Left ventricle myocardium inferior (tissue), 1 donor: ENCODE data around the gene ZNF765. TPM values are rescaled to one million over a fixed set of nuclear protein-coding genes. Genes with fewer than 3 reads are reported as not detected.
"Not testable (repeated sequence)": the region's sequence is repeated elsewhere in the genome, so short reads cannot be mapped to it uniquely, and the experiment has no call there.

Source experiments
- DNase-seq: peaks from one replicate; pipeline ENCODE4 v3.0.0-alpha.2; 2020
- H3K27ac ChIP-seq: fragments of 200-600 bp; replicated peaks from 2 replicates; pipeline ENCODE4 v1.8.0; 2021
- H3K27me3 ChIP-seq: fragments of 200-600 bp; 2 replicates; pipeline ENCODE4 v1.8.0; 2021; ENCODE audit warnings: low read depth
- H3K36me3 ChIP-seq: fragments of 200-600 bp; 2 replicates; pipeline ENCODE4 v1.8.0; 2021
- H3K4me1 ChIP-seq: fragments of 200-600 bp; 2 replicates; pipeline ENCODE4 v1.8.0; 2021
- H3K4me3 ChIP-seq: fragments of 200-600 bp; 2 replicates; pipeline ENCODE4 v1.8.0; 2021; ENCODE audit warnings: mild to moderate bottlenecking, moderate library complexity
- H3K9me3 ChIP-seq: fragments of 200-600 bp; replicated peaks from 2 replicates; pipeline ENCODE4 v1.8.0; 2021
- intact Hi-C: fragments of 100-400 bp; cut with micrococcal nuclease; formaldehyde crosslinking; loops from one replicate; pipeline ENCODE4 v1.11.0; 2022
- total RNA-seq: library from RNA; stranded (reverse); fragmentation: NEBNext Ultra II Directional; extraction: Animal tissue kit (Norgen Biotek cat#: 25700); gene quantifications from one replicate; pipeline ENCODE4 v1.2.1, GENCODE V29; 2021
- TF ChIP-seq, protein P1 (sequence below): fragments of 200-600 bp; IDR thresholded peaks from 2 replicates; pipeline ENCODE4 v1.8.0; 2021; ENCODE audit warnings: antibody characterized with exemption, mild to moderate bottlenecking, borderline replicate concordance
- donor health status: DM: no; HTN: yes; CAD: no; lungs with severe emphysema.

Gene ZNF765
- total RNA-seq, 1 donor from 2014 or later = 4.0 TPM

DNA sequence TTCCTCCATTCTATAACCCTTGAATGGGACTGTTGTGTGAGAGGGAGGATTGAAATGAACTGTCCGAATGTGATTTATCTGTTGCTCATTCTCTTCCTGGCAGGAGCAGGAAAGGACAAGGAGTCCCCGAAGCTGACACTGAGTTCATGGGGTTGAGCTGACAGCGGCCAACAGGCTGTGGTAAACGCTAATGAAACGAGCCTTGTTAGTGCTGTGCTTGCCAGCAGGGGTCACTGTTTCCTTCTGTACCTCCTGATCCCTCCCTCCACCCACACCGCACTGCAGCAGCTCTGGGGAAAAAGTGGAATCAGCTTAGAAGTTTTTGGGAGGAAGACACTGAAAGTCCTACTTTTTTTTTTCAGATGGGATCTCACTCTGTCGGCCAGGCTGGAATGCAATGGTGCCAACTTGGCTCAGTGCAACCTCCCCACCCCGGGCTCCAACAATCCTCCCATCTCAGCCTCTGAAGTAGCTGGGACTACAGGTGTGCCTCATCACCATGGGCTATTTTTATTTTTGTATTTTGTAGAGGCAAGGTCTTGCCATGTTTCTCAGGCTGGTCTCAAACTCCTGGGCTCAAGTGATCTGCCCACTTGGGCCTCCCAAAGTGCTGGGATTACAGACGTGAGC, 30.1 kb downstream of the ZNF765 start:
- H3K4me3 ChIP-seq = no peak overlapping the region
- DNase-seq = peak; percentile 70
- H3K36me3 ChIP-seq = no peaks in the 10 kb centered on the region
- H3K4me1 ChIP-seq = peaks cover 3% of the 10 kb centered on the region
- H3K27me3 ChIP-seq = peaks cover 5% of the 10 kb centered on the region
- H3K9me3 ChIP-seq = no peaks in the 10 kb centered on the region
- H3K27ac ChIP-seq = no peak overlapping the region
- TF ChIP-seq, protein P1, sequence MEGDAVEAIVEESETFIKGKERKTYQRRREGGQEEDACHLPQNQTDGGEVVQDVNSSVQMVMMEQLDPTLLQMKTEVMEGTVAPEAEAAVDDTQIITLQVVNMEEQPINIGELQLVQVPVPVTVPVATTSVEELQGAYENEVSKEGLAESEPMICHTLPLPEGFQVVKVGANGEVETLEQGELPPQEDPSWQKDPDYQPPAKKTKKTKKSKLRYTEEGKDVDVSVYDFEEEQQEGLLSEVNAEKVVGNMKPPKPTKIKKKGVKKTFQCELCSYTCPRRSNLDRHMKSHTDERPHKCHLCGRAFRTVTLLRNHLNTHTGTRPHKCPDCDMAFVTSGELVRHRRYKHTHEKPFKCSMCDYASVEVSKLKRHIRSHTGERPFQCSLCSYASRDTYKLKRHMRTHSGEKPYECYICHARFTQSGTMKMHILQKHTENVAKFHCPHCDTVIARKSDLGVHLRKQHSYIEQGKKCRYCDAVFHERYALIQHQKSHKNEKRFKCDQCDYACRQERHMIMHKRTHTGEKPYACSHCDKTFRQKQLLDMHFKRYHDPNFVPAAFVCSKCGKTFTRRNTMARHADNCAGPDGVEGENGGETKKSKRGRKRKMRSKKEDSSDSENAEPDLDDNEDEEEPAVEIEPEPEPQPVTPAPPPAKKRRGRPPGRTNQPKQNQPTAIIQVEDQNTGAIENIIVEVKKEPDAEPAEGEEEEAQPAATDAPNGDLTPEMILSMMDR = peak; percentile 87
- intact Hi-C loops = no loop called here

DNA sequence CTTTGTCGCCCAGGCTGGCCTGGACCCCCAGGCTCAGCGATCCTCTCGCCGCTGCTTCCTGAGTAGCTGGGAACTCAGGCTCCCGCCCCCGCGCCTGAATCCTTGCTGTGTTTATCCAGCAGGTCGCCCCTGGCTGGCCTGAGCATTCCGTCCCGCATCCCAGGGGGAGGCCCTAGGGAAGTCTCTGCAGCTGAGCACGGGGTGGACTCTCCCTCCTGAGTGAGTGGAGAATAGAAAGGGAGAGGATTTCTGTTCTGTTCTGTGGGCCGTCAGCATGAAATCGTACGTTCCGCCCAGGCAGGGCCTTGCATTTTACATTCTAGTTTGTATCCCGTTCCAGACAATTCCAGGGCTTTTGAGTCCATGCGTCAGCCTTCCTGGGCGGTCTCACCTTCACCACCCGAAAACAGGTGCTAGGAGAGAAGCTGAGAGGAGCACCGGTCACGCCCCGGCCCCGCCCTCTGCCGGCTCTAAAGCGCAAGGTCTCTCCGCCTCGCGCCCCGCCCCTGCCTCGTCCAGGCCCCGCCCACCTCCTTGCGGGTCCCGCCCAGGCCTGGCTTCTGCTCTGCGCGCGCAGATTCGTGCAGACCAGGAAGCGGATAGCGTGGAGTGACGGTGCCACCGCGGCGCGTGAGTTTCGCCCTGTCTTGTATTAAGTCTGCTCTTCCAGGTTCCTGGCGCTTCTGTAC, 36.6 kb downstream of the ZNF765 start, which contains the start of gene ZNF761:
TSS of gene ZNF761 (plus strand) at position 586 of the 689 bp plus-strand sequence. CDS start 15,285 bp downstream, outside the sequence.
- Histone ChIP-seq H3K27me3 (no peaks in the 10 kb centered on the region), H3K9me3 (no peaks in the 10 kb centered on the region), H3K4me1 (peaks cover 28% of the 10 kb centered on the region), H3K27ac (peak within 1 kb of the TSS; percentile 74), H3K36me3 (peaks cover 9% of the 10 kb centered on the region), H3K4me3 (peak within 1 kb of the TSS; percentile 90)
- DNase-seq = peak; percentile 95
- intact Hi-C loops = loop anchor here (10.0 kb wide), 1 partner anchor 73 kb away; no protein-coding TSS in a partner anchor
- TF ChIP-seq, protein P1 = peak; percentile 66

DNA sequence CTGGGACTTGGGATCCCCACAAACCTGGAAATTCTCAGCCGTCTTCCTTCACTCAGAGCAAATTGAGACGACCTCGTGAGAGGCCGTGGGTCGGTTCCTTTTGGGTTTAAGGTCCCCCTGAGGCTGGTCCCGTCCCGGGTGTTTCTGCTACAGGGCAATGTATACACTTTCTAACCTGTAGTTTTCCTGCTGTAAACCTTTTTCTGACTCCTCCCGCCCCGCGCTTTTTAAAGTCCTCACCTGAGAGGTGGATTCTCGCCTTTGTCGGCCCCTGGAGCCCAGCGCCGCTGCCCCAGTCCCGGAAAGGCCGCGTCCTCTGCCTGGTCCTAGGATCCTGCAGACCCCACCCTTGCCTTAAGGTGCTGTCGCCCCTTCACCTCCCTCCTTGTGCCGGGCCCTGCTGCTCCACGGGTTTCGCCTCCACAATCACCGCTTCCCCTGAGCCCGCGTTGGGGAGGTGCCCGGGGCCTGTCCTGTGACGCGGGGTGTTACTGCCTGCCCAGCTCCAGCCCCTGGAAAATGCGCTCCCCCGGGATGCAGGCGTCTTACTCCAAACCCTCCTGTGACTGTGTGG, 37.2 kb downstream of the ZNF765 start:
- TF ChIP-seq, protein P1 = no peak
- H3K4me3 ChIP-seq = peak overlapping the region; percentile 90
- H3K9me3 ChIP-seq = no peaks in the 10 kb centered on the region
- H3K4me1 ChIP-seq = peaks cover 28% of the 10 kb centered on the region
- peaks cover 9% of the 10 kb centered on the region for H3K36me3 ChIP-seq
- H3K27ac ChIP-seq = peak overlapping the region; percentile 74
- intact Hi-C loops = loop anchor here (10.0 kb wide), 1 partner anchor 73 kb away; no protein-coding TSS in a partner anchor
- peak; percentile 16 for DNase-seq
- no peaks in the 10 kb centered on the region for H3K27me3 ChIP-seq

DNA sequence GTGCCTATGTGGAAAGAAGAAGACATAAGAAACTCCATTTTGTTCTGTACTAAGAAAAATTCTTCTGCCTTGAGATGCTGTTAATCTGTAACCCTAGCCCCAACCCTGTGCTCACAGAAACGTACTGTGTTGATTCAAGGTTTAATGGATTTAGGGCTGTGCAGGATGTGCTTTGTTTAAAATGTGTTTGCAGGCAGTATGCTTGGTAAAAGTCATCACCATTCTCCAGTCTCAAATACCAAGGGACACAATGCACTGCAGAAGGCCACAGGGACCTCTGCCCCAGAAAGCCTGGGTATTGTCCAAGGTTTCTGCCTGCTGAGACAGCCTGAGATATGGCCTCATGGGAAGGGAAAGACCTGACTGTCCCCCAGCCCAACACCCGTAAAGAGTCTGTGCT, 48.9 kb downstream of the ZNF765 start:
- Histone ChIP-seq H3K36me3 (peaks cover 72% of the 10 kb centered on the region), H3K9me3 (peaks cover 16% of the 10 kb centered on the region)
- DNase-seq, H3K4me3 ChIP-seq, H3K4me1 ChIP-seq, H3K27me3 ChIP-seq, H3K27ac ChIP-seq, intact Hi-C loops: not testable (repeated sequence)

DNA sequence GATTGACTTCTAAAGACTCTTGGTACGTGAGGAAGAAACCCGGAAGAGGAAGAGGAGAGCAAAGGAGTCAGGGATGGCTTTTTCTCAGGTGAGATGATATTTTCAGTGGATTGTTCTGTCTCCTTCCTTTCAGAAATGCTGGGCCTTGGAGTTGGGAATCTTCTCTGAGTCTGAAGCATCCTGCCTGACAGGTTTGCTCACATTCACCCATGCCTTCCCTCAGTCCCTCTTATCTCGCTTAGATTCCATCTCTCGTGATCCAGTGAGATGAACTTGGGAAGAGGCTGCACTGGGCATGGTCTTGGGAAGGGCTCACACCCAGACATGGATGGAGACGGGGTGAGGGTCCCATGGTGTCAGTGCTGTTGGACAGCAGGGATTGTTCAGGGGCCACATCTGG, 52.2 kb downstream of the ZNF765 start:
- not testable (repeated sequence) for DNase-seq, H3K27me3 ChIP-seq

DNA sequence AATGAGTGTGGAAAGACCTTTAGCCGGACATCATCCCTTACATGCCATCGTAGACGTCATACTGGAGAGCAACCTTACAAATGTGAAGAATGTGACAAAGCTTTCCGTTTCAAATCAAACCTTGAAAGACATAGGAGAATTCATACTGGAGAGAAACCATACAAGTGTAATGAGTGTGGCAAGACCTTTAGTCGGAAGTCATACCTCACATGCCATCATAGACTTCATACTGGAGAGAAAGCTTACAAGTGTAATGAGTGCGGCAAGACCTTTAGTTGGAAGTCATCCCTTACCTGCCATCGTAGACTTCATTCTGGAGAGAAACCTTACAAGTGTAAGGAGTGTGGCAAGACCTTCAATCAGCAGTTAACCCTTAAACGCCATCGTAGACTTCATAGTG, 60.9 kb downstream of the ZNF765 start:
- H3K27me3 ChIP-seq = no peaks in the 10 kb centered on the region
- TF ChIP-seq, protein P1 = no peak
- H3K4me3 ChIP-seq = no peak overlapping the region
- H3K9me3 ChIP-seq = peaks cover 69% of the 10 kb centered on the region
- H3K4me1 ChIP-seq = no peaks in the 10 kb centered on the region
- intact Hi-C loops = no loop called here
- no peak for DNase-seq
- H3K36me3 ChIP-seq = peaks cover 66% of the 10 kb centered on the region
- no peak overlapping the region for H3K27ac ChIP-seq

More for the DNA sequence above, 52.2 kb downstream of the ZNF765 start:
- H3K27ac ChIP-seq, H3K4me3 ChIP-seq, intact Hi-C loops, H3K4me1 ChIP-seq: not testable (repeated sequence)
- Histone ChIP-seq H3K36me3 (peaks cover 88% of the 10 kb centered on the region), H3K9me3 (peaks cover 22% of the 10 kb centered on the region)

DNA sequence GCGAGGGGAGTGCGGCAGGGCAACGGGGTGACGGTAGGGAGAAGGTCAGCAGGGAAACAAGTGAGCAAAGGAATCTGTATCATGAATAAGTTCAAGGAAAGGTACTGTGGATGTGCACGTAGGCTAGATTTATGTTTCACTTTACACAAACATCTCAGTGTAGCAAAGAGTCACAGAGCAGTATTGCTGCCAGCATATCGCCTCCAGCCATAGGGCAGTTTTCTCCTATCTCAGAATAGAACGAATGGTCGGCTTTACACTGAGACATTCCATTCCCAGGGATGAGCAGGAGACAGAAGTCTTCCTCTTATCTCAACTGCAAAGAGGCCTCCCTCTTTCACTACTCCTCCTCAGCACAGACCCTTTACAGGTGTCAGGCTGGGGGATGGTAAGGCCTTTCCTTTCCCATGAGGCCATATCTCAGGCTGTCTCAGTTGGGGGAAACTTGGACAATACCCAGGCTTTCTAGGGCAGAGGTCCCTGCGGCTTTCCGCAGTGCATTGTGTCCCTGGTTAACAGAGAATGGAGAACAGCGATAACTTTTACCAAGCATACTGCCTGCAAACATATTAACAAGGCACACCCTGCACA, 65.3 kb downstream of the ZNF765 start:
- Histone ChIP-seq H3K36me3 (peaks cover 24% of the 10 kb centered on the region), H3K27me3 (peaks cover 17% of the 10 kb centered on the region), H3K9me3 (peaks cover 40% of the 10 kb centered on the region)
- intact Hi-C loops, H3K4me1 ChIP-seq, H3K4me3 ChIP-seq, H3K27ac ChIP-seq, DNase-seq: not testable (repeated sequence)
